HL-60 (cell line): ENCODE data around the gene SERPINI1.

Experiments
- DNase-seq, 2 experiments: peaks; one replicate each; pipeline ENCODE4 v3.0.0-alpha.2; 2010 to 2020; ENCODE audit warnings: low read depth in 1 of 2, low spot score in 1 of 2
- H3K27ac ChIP-seq: fragments of 250-450 bp; sonication (Bioruptor Pico); replicated peaks from 2 replicates; pipeline ENCODE4 v1.5.1; 2020; ENCODE audit warnings: mild to moderate bottlenecking, moderate library complexity
- H3K27me3 ChIP-seq: fragments of 250-450 bp; sonication (Bioruptor Pico); 2 replicates; pipeline ENCODE4 v1.5.1; 2021; ENCODE audit warnings: mild to moderate bottlenecking, moderate library complexity; ENCODE audit not compliant: insufficient read depth, poor library complexity, severe bottlenecking
- H3K4me3 ChIP-seq: replicated peaks from 2 replicates; pipeline ENCODE4 v1.5.1; 2011; ENCODE audit warnings: mild to moderate bottlenecking, control low read depth, low read length; ENCODE audit not compliant: insufficient read depth
- GABPA ChIP-seq: IDR thresholded peaks from 2 replicates; pipeline ENCODE4 v1.6.1; 2012; ENCODE audit warnings: low read depth
- POLR2AphosphoS5 ChIP-seq: IDR thresholded peaks from 2 replicates; pipeline ENCODE4 v1.6.1; 2012; ENCODE audit warnings: low read depth
- REST ChIP-seq: IDR thresholded peaks from 2 replicates; pipeline ENCODE4 v1.6.1; 2012; ENCODE audit warnings: low read depth; ENCODE audit not compliant: insufficient replicate concordance
- SPI1 ChIP-seq: IDR thresholded peaks from 2 replicates; pipeline ENCODE4 v1.6.1; 2012; ENCODE audit warnings: low read depth, mild to moderate bottlenecking, borderline replicate concordance
- TF ChIP-seq, protein P1 (sequence below): IDR thresholded peaks from one replicate; pipeline ENCODE4 v1.5.1; 2011; ENCODE audit warnings: low read length, control low read depth, inconsistent platforms; ENCODE audit not compliant: insufficient read depth

SERPINI1 gene

GRCh38 chr3:167837466-167837865, 101.9 kb downstream of the SERPINI1 start:
- DNase-seq, result no peak
- H3K27ac ChIP-seq, result no peak overlapping the region
- TF ChIP-seq REST, result no peak
- no peak for TF ChIP-seq GABPA
- no peak for TF ChIP-seq SPI1
- no peak for TF ChIP-seq POLR2AphosphoS5
- TF ChIP-seq, protein P1, sequence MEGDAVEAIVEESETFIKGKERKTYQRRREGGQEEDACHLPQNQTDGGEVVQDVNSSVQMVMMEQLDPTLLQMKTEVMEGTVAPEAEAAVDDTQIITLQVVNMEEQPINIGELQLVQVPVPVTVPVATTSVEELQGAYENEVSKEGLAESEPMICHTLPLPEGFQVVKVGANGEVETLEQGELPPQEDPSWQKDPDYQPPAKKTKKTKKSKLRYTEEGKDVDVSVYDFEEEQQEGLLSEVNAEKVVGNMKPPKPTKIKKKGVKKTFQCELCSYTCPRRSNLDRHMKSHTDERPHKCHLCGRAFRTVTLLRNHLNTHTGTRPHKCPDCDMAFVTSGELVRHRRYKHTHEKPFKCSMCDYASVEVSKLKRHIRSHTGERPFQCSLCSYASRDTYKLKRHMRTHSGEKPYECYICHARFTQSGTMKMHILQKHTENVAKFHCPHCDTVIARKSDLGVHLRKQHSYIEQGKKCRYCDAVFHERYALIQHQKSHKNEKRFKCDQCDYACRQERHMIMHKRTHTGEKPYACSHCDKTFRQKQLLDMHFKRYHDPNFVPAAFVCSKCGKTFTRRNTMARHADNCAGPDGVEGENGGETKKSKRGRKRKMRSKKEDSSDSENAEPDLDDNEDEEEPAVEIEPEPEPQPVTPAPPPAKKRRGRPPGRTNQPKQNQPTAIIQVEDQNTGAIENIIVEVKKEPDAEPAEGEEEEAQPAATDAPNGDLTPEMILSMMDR, result no peak
- H3K4me3 ChIP-seq, result no peak overlapping the region
- no peaks in the 10 kb centered on the region for H3K27me3 ChIP-seq

GRCh38 chr3:167839460-167840134, 104.1 kb downstream of the SERPINI1 start:
- no peak overlapping the region for H3K27ac ChIP-seq
- no peak for DNase-seq
- H3K4me3 ChIP-seq, result no peak overlapping the region
- H3K27me3 ChIP-seq, result no peaks in the 10 kb centered on the region
- TF ChIP-seq POLR2AphosphoS5 (no peak), REST (no peak), SPI1 (no peak), GABPA (no peak)
- TF ChIP-seq, protein P1, result no peak

DNA sequence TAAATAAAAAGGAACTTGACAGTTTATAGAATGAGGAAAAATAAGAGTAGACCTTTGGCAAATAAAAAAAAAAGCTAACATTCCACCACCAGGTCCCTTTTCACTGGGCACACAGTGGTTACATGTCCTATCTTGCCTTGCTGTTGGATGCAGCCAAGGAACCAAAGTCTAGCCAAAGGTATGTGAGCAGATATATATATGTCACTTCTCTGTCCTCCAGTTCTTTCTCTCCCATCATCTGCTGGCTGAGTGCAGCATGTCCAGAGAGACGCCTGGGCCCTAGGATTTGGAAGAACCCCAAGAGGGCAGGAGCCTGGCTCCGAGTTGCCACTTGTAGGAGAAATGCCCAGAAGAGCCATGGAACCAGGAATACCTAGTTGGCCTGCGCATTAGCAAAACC, 104.7 kb downstream of the SERPINI1 start:
- TF ChIP-seq POLR2AphosphoS5 (no peak), SPI1 (no peak)
- TF ChIP-seq, protein P1, result no peak
- no peak overlapping the region for H3K27ac ChIP-seq
- DNase-seq, result no peak
- no peaks in the 10 kb centered on the region for H3K27me3 ChIP-seq
- no peak overlapping the region for H3K4me3 ChIP-seq

- Histone ChIP-seq H3K27me3 (no peaks in the 10 kb centered on the region), H3K27ac (peak overlapping the region; percentile 35), H3K4me3 (no peak overlapping the region)
- no peak for TF ChIP-seq GABPA
- TF ChIP-seq POLR2AphosphoS5, result no peak
- TF ChIP-seq, protein P1, result no peak
- DNase-seq, result peak in 1 of 2 experiments; percentile 30
Measured at GRCh38 chr3:167843481-167843880, 108.0 kb downstream of the SERPINI1 start.
